KMS-11 (cell line): ENCODE data around the gene NUP93.

ENCODE experiments used
- H2AFZ ChIP-seq: fragments of 200-600 bp; sonication (generic); 2 replicates; pipeline ENCODE4 v1.6.1; 2016; ENCODE audit warnings: antibody characterized with exemption, mixed run types, low read depth
- H3K27ac ChIP-seq: fragments of 200-600 bp; sonication (generic); 2 replicates; pipeline ENCODE4 v1.6.1; 2016; ENCODE audit warnings: mild to moderate bottlenecking, mixed run types
- H3K27me3 ChIP-seq: fragments of 200-600 bp; sonication (generic); 2 replicates; pipeline ENCODE4 v1.6.1; 2017; ENCODE audit warnings: mild to moderate bottlenecking, low read depth, mixed run types, moderate library complexity; ENCODE audit not compliant: insufficient read depth
- H3K36me3 ChIP-seq: fragments of 200-600 bp; sonication (generic); 2 replicates; pipeline ENCODE4 v1.6.1; 2017; ENCODE audit warnings: mild to moderate bottlenecking, mixed run types; ENCODE audit not compliant: insufficient read depth
- H3K4me1 ChIP-seq: fragments of 200-600 bp; sonication (generic); 2 replicates; pipeline ENCODE4 v1.6.1; 2016; ENCODE audit warnings: mild to moderate bottlenecking, low read depth, mixed run types; ENCODE audit not compliant: poor library complexity, severe bottlenecking
- H3K4me2 ChIP-seq: fragments of 200-600 bp; sonication (generic); 2 replicates; pipeline ENCODE4 v1.7.0; 2016; ENCODE audit warnings: mild to moderate bottlenecking, mixed run types
- H3K4me3 ChIP-seq: fragments of 200-600 bp; sonication (generic); IDR thresholded peaks from 2 replicates; pipeline ENCODE4 v1.6.1; 2017; ENCODE audit warnings: low read depth, low read length, mixed read lengths; ENCODE audit not compliant: insufficient read depth
- H3K79me2 ChIP-seq: fragments of 200-600 bp; sonication (generic); 2 replicates; pipeline ENCODE4 v1.6.1; 2016; ENCODE audit warnings: low read depth, mixed run types; ENCODE audit not compliant: insufficient read depth
- H3K9ac ChIP-seq: fragments of 200-600 bp; sonication (generic); 2 replicates; pipeline ENCODE4 v1.6.1; 2016; ENCODE audit warnings: mild to moderate bottlenecking, mixed run types
- H4K20me1 ChIP-seq: fragments of 200-600 bp; sonication (generic); 2 replicates; pipeline ENCODE4 v1.6.1; 2016; ENCODE audit warnings: mild to moderate bottlenecking, mixed run types; ENCODE audit not compliant: insufficient read depth
- TF ChIP-seq, protein P1 (sequence below): fragments of 200-600 bp; sonication (generic); conservative IDR thresholded peaks from 2 replicates; pipeline ENCODE4 v1.6.1; 2017; ENCODE audit warnings: low read depth, mild to moderate bottlenecking, antibody characterized with exemption, low read length, moderate library complexity, mixed read lengths

Gene NUP93

DNA sequence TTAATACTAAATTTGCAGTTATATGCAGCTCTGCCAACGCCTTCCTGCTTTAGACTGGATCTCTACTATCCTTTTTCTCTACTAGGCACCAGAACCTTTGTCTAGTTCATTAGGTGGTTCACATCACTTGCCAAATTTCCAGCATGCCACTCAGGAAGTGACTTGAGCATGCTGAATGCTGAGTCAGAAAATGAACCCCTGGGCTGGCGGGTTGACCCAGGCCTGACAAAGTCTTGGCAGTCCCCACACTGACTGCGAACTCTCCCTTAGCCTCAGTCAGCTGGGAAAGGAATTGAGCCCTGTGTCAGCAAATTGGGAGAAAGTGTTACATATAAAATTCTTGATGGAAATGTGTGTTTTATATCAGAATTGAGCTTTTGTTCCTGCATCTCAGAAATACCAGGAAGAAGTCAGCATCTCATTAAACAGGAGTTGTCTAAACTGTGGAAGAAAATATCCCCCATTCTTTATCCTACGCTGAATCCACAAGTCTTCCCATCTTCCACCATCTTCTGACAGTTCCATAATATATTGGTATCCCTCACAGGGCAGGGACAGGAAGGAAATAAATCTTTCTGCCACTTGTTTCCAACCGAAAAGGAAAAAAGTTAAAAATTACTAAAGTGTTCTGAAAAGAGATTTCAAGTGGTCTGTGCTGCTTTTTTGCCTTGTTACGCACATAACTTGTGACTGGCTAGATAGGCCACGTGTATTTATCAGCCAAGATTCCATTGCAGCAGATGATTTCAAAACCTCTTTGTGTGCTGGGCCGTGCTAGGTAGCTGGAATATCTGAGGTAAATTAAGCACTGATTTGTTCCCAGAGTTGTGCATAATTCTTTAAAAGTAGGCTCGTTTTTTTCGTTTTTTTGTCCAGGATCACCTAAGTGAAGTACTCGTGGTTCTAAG lies 118.4 kb downstream of the NUP93 start:
- H3K36me3 ChIP-seq: no peaks in the 10 kb centered on the region

DNA sequence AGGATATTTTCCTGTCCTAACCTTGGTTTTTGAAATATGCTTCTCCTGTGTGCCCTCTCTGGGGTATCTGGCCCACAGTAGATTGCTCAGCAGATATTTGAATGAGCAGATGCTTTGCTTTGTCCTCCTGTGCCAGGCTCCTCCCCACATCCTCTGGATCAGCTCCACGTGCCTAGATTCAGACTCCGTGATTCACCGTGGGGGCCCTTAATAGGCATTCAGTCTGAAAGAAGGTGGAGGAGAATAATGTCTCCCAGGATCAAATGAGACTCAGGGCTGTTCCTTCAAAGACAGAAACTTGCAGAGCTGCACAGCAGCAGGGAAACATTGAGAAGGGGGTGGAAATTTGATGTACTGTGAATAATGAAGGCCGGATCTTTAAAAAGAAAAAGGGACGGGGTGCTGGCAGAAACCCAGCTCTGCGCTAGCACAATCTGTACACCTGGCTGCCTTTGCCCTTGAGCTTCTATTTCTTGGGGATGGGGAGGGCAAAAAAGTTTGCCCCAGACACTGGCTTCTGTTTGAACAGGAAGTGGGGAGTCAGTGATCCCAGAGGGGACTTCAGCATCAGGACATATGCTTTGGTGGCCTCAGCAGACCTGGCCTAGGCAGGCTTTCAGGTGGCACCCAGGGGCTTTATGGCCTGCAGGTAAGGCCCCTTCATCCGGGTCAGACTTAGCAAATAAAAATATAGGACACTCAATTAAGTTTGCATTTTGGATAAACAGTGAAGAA lies 119.2 kb downstream of the NUP93 start:
- no peaks in the 10 kb centered on the region for H3K27me3 ChIP-seq
- no peak overlapping the region for H3K4me2 ChIP-seq
- H3K4me3 ChIP-seq: no peak overlapping the region
- no peaks in the 10 kb centered on the region for H3K36me3 ChIP-seq
- H3K27ac ChIP-seq: no peak overlapping the region
- TF ChIP-seq, protein P1, sequence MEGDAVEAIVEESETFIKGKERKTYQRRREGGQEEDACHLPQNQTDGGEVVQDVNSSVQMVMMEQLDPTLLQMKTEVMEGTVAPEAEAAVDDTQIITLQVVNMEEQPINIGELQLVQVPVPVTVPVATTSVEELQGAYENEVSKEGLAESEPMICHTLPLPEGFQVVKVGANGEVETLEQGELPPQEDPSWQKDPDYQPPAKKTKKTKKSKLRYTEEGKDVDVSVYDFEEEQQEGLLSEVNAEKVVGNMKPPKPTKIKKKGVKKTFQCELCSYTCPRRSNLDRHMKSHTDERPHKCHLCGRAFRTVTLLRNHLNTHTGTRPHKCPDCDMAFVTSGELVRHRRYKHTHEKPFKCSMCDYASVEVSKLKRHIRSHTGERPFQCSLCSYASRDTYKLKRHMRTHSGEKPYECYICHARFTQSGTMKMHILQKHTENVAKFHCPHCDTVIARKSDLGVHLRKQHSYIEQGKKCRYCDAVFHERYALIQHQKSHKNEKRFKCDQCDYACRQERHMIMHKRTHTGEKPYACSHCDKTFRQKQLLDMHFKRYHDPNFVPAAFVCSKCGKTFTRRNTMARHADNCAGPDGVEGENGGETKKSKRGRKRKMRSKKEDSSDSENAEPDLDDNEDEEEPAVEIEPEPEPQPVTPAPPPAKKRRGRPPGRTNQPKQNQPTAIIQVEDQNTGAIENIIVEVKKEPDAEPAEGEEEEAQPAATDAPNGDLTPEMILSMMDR: no peak
- H3K9ac ChIP-seq: no peak overlapping the region
- H3K4me1 ChIP-seq: peaks cover 28% of the 10 kb centered on the region
- H4K20me1 ChIP-seq: no peaks in the 10 kb centered on the region
- no peak overlapping the region for H2AFZ ChIP-seq
- no peaks in the 10 kb centered on the region for H3K79me2 ChIP-seq

More for the DNA sequence above, 118.4 kb downstream of the NUP93 start:
- Histone ChIP-seq H3K79me2 (no peaks in the 10 kb centered on the region), H3K4me2 (no peak overlapping the region), H4K20me1 (no peaks in the 10 kb centered on the region), H3K27ac (no peak overlapping the region; the same call in 1 of the 2 replicates), H3K27me3 (no peaks in the 10 kb centered on the region), H3K9ac (no peak overlapping the region), H3K4me3 (no peak overlapping the region), H3K4me1 (peaks cover 28% of the 10 kb centered on the region), H2AFZ (no peak overlapping the region)
- TF ChIP-seq, protein P1: no peak

DNA sequence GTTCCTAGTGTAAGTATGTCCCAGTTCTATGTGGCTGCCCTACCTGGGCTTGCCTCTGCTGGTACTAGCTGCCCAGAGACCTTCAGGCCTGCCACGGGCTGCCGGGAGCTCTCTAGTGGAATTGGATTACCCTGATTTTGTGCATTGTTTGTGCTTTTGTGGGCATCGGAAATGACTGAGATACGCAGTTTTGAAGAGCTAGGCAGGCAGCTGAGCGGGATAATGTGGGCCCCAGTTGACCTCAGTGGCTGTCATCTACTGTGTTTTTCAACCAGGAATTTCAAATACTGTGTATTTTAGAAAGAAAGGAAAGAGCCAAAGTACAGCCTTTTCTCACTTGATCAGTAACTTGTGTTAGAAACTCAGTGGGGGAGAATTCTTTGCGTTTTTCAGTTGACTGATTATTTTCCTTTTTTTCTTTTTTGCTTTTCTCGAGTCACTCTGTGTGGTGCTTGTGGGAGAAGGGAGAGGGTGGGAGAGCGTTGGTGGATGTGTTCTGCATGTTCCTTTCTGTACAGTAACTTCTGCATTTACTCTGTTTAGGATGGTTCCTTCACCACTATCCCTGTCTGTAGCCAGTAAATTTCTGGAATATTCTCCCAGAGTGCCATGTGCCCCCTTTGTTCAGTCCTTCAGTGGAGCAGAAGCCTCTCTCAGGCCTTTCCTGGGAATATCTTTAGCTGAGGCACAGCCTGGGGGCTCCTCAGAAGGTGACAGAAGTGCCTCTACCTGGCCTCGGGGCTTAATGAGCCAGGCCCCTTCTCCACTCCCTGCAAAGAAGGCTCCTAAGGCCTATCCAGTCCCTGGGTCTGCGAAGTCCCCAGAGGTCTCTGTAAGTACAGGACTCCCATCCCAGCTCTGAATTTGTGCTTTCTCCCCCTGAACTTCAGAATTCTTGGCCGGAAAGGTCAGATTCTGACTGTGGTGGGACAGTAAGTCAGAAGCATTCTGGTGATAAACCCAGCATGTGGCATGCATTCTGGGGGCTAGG lies 120.1 kb downstream of the NUP93 start:
- no peak overlapping the region for H3K4me3 ChIP-seq
- no peak overlapping the region for H3K27ac ChIP-seq
- H3K79me2 ChIP-seq: no peaks in the 10 kb centered on the region
- no peaks in the 10 kb centered on the region for H3K36me3 ChIP-seq
- H3K4me1 ChIP-seq: peaks cover 28% of the 10 kb centered on the region
- H3K9ac ChIP-seq: no peak overlapping the region
- H3K4me2 ChIP-seq: no peak overlapping the region
- TF ChIP-seq, protein P1: no peak
- H4K20me1 ChIP-seq: no peaks in the 10 kb centered on the region
- H3K27me3 ChIP-seq: no peaks in the 10 kb centered on the region
- no peak overlapping the region for H2AFZ ChIP-seq
